ENCODE data around the gene SLC35B2.

GRCh38 chr6:44224029-44224964 is 33.0 kb downstream of the SLC35B2 start:
- TF ChIP-seq GATA2 (IDR thresholded peaks at IDR 0.05; ENCODE audit: low read depth, low read length) (peak; percentile 72), GATA3 (IDR thresholded peaks at IDR 0.05; ENCODE audit: low read depth, low read length) (no peak)
